ENCODE results near the gene TTC3. TPM values are rescaled to one million over a fixed set of nuclear protein-coding genes. Genes with fewer than 3 reads are reported as not detected.

Gene TTC3
- total and polyA plus RNA-seq, 2 of the 13 experiments (the other 11 are each of a cell fraction or from before 2014, with no cell fraction given): 55.7 to 108 TPM

DNA sequence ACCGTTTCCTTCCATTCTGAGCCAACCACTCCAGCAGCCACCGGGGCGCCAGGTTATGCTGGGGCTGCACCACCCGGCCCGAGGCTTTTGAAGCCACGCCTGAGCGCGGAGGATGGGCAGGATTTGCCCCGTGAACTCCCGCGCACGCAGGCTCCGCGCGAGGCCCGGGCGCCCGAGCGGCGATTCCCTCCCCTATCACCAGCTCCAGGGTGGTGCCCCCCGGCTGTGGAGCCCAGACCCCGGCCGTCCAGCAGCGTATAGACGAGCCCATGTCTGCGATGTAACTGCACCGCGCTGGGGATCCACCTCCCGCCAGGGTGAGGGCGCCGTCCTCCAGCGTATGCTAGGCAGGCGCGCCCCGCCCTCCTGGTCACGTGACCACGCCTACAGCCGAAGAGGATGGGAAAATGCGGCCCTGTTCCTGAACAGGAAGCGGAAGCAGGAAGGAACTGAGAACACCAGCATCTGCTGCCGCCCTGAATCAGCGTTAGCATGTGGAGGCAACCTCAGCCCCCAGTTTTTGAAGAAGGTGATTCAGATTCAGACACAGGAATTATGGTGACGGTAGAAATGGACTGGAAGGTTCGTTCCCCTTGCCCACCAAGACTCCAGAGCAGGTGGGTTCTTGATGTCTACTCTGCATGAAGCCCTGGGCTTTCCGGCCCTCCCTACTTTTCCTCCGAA, 148.1 kb downstream of the TTC3 start (continued):
- TF ChIP-seq MAZ (IDR thresholded peaks at IDR 0.05; ENCODE audit: borderline replicate concordance, low read depth, low read length): 0 out of 2 replicates have a peak, but pooled peaks have one; percentile 31
- TF ChIP-seq MAZ (CRISPR knock-in tag; IDR thresholded peaks at IDR 0.05; ENCODE audit: low read depth): peak; percentile 91
- TF ChIP-seq, protein P1, sequence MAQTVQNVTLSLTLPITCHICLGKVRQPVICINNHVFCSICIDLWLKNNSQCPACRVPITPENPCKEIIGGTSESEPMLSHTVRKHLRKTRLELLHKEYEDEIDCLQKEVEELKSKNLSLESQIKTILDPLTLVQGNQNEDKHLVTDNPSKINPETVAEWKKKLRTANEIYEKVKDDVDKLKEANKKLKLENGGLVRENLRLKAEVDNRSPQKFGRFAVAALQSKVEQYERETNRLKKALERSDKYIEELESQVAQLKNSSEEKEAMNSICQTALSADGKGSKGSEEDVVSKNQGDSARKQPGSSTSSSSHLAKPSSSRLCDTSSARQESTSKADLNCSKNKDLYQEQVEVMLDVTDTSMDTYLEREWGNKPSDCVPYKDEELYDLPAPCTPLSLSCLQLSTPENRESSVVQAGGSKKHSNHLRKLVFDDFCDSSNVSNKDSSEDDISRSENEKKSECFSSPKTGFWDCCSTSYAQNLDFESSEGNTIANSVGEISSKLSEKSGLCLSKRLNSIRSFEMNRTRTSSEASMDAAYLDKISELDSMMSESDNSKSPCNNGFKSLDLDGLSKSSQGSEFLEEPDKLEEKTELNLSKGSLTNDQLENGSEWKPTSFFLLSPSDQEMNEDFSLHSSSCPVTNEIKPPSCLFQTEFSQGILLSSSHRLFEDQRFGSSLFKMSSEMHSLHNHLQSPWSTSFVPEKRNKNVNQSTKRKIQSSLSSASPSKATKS (CRISPR knock-in tag; IDR thresholded peaks at IDR 0.05): no peak
- no peak for TF ChIP-seq HCFC1 (IDR thresholded peaks at IDR 0.05; ENCODE audit: low read depth, low read length)
- no peak for TF ChIP-seq ZSCAN20 (CRISPR knock-in tag; IDR thresholded peaks at IDR 0.05; ENCODE audit: borderline replicate concordance)
- TF ChIP-seq ZNF546 (CRISPR knock-in tag; conservative IDR thresholded peaks at IDR 0.05): peak; percentile 84; the same call in 1 of the 2 replicates
- no peak for TF ChIP-seq SMARCE1 (IDR thresholded peaks at IDR 0.05; ENCODE audit: borderline replicate concordance)
- no peak for TF ChIP-seq ZNF850 (CRISPR knock-in tag; conservative IDR thresholded peaks at IDR 0.05)
- no peak for TF ChIP-seq ATF7 (IDR thresholded peaks at IDR 0.05)
- TF ChIP-seq ATF7 (CRISPR knock-in tag; IDR thresholded peaks at IDR 0.05): peak; percentile 58; the same call in 1 of the 2 replicates
- TF ChIP-seq, protein P2, sequence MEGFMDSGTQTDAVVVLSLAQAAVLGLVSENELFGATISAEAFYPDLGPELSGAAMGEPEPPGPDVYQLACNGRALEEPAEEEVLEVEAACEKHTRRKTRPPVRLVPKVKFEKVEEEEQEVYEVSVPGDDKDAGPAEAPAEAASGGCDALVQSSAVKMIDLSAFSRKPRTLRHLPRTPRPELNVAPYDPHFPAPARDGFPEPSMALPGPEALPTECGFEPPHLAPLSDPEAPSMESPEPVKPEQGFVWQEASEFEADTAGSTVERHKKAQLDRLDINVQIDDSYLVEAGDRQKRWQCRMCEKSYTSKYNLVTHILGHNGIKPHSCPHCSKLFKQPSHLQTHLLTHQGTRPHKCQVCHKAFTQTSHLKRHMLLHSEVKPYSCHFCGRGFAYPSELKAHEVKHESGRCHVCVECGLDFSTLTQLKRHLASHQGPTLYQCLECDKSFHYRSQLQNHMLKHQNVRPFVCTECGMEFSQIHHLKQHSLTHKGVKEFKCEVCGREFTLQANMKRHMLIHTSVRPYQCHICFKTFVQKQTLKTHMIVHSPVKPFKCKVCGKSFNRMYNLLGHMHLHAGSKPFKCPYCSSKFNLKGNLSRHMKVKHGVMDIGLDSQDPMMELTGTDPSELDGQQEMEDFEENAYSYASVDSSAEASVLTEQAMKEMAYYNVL (CRISPR knock-in tag; IDR thresholded peaks at IDR 0.05; ENCODE audit: borderline replicate concordance): peak; percentile 74; the same call in 1 of the 2 replicates
- TF ChIP-seq ARHGAP35 (CRISPR knock-in tag; IDR thresholded peaks at IDR 0.05; ENCODE audit: borderline replicate concordance): peak; percentile 80; the same call in 1 of the 2 replicates
- peak; percentile 93 for TF ChIP-seq ZFX (CRISPR knock-in tag; IDR thresholded peaks at IDR 0.05; ENCODE audit: low read depth)
- peak; percentile 76 for TF ChIP-seq ZNF430 (CRISPR knock-in tag; IDR thresholded peaks at IDR 0.05)
- no peak for TF ChIP-seq CCAR2 (optimal IDR thresholded peaks at IDR 0.05; ENCODE audit: low read depth, low read length)
- no peak for TF ChIP-seq ZFP62 (CRISPR knock-in tag; IDR thresholded peaks at IDR 0.05)
- TF ChIP-seq RXRB (CRISPR knock-in tag; IDR thresholded peaks at IDR 0.05; ENCODE audit: borderline replicate concordance): peak; percentile 48
- TF ChIP-seq ZNF253 (CRISPR knock-in tag; IDR thresholded peaks at IDR 0.05; ENCODE audit: borderline replicate concordance): peak; percentile 57; the same call in 1 of the 2 replicates
- TF ChIP-seq ZNF563 (CRISPR knock-in tag; IDR thresholded peaks at IDR 0.05): peak; percentile 90
- peak; percentile 90 for TF ChIP-seq ZC3H13 (CRISPR knock-in tag; IDR thresholded peaks at IDR 0.05)
- no peak for TF ChIP-seq NR2F6 (IDR thresholded peaks at IDR 0.05)
- peak; percentile 44; the same call in 1 of the 2 replicates for TF ChIP-seq NR2F6 (CRISPR knock-in tag; IDR thresholded peaks at IDR 0.05)
- TF ChIP-seq TAF15 (IDR thresholded peaks at IDR 0.05; ENCODE audit: low read depth, low read length, poor library complexity, severe bottlenecking): no peak

Measured in HepG2 (cell line).